DMS153 (cell line): ENCODE results near the gene NKPD1.
A peak's percentile ranks its signal among the peaks of the same experiment; 100 is the strongest.

Source experiments
- DNase-seq: peaks from one replicate; lab custom pipeline; 2025; lab: John Stamatoyannopoulos, UW

The NKPD1 gene

DNA sequence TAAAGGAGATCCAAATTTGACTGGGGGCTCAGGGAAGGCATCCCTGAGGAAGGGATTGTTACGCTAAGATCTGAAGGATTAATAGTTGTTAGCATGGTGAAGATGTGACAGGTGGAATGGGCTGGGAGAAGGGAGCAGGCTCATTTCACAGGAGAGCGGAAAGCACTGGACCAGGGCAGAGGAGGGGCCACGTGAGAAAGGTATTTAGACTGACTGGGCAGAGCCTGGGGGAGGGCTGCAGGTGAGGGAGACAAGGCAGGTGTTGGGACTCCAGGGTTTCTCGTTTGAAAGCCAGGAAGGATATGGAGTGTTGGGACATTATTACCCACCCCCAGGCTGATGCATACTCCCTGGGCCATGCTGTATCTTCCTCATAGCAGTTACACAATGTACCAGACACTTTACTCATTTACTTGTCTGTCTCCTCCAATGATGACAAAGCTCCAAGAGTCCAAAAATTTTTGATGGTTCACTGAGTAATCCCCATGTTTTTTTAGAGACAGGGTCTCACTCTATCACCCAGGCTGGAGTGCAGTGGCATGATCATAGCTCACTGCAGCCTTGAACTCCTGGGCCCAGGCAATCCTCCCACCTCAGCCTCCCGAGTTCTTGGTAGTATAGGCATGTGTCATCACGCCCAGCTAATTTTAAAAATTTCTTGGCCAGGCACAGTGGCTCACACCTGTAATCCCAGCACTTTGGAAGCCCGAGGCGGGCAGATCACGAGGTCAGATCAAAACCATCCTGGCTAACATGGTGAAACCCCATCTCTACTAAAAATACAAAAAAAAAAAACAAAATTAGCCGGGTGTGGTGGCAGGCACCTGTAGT lies 14.9 kb upstream of the NKPD1 start:
- no peak for DNase-seq

DNA sequence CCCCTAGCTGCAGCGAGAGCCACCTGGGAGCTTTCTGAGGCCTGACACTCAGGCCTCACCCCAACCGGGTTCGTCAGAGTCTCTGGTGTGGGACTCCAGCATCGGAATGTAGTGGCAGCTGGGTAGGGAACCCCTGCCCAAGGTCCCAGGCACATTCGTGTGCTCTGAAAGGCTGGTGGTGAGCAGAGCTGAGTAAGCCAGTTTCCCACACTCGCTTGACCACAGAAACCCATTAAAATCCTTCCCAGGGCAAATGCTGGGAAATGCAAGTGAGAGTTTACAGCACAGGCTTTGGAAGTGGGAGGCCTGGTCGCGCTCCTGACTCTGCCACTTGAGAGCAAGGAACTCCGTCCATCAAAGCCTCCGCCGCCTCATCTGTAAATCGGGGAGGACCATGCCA lies 13.0 kb upstream of the NKPD1 start:
- no peak for DNase-seq

DNA sequence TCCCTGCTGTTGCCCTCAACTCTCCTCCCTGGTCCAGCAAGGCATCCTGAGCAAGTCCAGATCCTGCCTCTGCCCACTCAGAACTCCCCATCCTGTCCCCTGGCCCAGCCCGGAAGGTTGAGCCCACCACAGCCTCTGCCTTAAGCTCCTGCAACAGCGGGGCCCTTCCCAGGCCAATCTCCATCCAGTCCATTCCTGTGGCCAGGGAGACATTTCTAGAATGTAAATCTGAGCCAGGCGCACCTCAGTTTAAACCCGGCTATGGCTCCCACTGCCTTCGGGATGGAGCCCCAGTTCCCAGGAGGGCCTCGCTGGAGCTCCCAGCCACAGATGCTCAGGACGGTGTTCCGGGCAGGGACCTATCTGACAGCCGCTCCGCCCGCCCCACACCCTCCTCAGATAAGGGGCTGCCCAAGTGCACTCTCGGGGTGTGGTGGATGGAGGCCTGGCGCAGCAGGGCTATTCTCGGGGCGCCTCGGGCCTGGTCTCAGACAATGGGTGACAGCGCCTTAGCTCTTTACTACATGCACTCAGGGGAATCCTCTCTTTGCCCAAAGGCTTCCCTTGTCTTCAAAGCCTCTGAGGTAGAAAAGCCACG lies 11.9 kb upstream of the NKPD1 start:
- DNase-seq = no peak

DNA sequence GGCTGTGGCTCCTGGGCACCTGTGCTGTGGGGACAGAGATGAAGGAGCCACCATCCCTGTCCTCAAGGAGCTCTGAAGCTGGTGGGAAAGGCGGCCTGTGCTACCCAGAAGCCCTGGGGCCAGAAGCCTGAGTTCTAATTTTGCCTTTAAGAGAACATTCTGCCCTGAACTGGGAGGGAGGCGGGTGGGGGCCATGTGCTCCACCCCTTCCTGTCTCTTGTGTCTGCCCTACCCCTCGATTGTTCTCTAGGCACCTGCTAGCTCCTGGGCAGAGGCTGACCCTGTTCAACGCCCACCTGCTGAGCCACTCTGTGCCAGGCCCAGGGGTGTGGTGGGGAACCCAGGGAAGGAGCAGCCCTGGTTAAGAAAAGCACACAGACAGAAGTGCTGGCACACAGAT lies 11.4 kb upstream of the NKPD1 start:
- peak; percentile 26 for DNase-seq

DNA sequence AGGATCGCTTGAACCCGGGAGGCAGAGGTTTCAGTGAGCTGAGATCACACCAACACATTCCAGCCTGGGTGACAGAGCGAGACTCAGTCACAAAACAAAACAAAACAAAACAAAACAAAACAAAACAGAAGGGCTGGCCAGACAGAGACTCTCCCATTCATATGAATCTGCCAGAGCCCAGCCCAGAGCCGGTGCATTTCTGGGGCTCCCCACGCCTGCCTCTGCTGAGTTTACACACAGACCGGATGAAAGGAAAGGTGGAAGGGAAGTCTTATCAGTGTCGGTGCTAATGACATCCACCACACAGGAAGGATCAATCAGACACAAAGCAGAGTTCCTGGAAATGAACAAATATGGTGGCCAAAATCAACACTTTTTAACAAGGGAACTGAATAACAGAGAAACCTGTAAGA lies 10.4 kb upstream of the NKPD1 start:
- DNase-seq = no peak

DNA sequence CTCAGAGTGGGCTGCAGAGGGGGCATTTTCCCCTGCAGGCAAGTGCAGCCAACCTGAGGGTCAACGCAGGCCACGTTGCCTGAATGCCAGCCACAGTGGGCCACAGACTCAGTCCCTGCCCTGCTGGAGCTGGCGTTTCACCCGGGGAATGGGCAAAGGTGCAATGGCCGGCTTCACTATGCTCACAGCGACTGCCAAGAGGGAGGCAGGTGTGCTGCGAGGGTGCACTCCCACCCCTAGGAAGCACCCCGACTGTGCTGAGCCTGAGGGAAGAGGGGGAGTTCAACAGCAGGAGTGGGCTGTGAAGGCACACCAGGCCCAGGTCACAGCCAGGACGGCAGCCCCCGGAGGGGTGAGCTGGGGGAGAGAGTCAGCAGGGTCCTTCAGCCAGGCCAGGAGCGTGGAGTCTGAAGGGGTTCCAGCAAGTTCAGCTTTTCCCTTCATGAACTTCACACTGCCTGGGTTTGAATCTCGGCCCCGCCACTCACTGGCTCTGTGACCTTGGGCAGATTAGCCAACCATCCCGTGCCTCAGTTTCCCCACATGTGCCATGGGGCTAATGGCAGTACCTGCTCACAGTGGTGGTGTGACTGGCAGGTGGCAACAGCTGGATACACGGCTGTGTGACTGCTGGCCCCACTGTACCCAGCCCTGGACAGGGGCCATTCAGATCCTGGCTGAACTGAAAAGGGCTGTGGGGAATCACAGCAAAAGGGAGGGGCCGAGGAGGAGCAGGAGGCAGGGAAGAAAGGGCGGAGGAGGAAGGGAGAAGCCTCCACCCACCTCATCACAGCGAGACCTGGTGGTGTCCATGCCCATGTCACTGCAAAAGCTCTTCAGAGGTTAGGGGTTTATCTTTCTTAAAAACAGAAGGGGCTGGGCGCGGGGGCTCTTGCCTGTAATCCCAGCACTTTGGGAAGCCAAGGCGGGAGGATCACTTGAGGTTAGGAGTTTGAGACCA lies 9.6 kb upstream of the NKPD1 start:
- DNase-seq = no peak

DNA sequence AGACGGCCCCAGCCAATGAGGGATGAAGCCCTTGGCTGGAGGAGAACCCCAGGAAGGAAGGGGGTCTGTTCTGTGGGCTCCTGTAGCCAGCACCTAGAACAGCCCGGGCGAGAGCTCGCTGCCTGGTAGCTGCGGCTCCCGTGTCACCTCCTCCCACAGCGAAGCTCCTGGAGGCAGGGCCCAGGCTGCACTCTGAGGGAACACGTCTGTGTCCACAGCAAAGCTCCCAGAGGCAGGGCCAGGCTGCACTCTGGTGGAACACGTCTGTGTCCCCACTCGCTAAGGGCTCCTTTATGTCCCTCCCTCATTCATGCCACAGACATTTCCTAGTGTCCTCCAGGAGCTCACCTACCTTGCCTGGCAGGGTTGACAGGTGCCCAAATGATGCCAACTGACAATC lies 8.8 kb upstream of the NKPD1 start:
- no peak for DNase-seq

DNA sequence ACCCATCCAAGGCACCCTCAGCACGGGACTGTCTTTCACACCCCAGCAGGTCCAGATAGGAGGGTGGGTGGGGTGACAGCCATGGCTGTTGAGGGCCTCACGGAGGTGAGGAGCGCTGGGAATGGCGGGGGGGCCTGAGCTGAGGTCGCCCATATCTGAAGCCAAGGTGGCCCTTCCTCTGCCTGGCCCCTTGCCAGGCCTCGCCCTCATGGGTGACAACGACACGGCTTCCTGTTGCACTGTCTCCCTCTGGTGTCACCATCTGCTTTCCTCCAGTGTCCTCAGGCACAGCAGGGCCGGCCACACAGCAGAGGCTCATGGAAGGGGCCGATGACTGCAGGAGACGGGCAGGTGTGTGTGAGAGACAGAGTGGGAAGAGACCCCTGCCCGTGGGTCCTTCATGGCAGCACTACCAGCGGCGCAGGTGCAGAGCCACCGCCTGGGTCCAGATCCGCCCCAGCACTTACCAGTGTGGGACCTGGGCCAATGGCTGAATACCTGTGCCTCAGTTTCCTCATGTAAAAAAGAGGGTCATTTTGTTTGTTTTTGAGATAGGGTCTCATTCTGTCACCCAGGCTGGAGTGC lies 8.1 kb upstream of the NKPD1 start:
- peak; percentile 69 for DNase-seq

DNA sequence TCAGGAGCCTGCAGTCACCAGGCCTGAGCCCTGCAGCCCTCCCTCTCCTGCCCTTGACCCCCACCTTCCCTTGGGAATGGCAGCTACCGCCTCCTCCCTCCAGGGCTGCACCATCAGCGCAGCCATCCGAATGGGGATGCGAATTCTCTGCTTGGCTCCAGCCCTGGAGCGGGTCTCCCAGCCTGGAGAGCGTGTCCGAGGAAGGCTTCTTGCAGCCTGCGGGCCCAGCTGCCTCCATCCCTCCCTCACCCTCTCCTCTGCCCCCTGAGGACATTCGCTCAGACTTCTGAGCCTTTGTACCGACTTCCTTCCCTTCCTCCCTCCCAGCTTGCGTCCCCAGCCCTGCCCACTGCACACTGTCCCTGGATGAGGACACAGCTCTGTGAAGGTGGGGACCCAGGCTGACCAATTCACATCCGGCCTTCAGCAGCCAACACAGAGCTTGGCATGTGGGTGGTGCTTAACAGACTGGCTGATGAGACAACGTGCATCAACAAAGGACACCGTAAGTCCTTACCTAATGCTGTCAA lies 6.0 kb upstream of the NKPD1 start:
- peak; percentile 69 for DNase-seq

DNA sequence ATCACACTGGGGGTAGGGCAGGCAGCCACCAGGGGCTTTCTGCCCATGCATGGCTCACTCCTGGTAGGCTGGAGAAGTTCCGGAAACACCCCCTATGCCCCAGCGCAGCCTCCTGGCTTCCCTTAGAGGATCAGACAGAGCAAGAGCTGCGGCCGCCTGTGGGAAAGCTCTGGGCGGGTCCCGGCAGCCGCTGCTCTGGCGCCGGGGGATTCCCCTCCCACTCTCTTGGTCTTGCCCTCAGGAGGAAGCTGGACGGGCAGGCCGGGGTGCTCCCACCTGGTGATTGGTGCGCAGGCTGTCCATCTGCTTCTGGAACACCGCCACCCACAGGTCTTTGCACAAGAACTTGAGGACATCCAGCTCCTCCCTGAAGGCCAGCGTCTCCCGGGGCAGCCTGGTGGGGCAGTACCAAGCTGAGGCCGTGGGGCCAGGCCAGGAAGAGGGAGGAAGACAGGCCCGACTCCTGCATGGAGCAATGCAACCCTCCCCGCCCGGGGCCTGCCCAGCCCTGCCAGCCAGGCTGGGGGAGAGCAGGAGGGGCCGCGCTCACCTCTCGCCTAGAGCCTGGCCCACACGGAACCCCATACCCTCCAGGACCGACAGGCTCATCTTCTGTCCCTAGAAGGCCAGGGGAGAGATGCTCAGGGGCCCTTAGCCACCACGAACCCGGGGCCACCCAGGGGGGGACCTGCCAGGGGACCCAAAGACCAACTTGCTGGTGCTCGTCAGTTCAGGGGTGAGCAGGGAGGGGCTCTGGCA lies 4.0 kb upstream of the NKPD1 start:
- DNase-seq = peak; percentile 21

DNA sequence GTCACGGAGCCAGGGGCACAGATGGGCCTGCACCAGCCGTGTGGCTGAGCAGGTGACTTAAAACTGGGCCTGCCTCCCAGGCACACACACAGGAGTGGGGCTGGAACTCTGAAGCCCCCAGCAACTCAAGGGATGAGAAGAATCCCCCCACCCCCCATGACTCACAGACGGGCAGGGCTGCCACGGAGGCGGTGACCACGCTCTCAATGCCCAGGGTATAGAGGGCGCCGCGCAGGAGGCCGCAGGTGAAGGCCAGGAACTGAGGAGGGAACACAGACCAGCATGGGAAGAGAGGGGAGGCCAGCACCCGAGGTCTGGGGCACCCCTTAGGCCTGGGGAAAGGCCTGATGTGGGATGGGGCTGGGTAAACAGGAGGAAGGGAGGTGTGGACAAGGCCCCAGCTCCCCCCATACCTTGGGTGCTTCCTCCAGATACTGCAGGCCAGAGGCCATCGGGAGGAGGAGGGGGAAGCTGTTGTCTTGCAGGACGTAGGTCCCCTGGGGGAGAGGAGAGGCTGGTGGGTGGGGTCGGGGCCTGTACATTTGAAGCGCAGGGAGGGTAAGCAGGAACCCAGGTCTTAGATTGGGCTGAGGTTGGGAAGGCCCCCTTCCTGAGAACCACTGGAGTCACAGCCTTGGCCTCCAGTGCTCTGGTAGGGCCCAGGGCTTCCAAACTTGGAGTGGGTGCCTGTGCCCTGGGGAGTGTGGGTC lies 3.1 kb upstream of the NKPD1 start:
- no peak for DNase-seq

DNA sequence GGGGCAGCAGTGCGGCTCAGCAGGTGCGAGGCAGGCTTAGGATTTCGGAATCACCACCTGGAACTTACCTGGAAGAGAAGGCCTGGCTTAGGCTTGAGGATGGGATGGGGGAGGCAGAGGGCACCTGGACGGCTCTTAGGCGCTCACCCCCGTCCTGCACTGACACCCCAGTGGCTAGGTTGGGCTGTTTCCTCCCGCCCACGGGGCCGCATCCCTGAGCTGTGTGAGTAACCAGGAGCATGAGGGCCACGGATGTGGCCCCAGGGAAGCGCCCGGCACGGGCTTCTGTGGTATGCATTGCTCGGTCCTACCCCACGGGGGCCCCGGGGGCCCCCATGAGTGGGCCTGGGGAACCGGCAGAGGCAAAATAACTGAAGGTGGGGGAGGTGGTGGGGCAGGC lies 2.4 kb upstream of the NKPD1 start:
- no peak for DNase-seq

DNA sequence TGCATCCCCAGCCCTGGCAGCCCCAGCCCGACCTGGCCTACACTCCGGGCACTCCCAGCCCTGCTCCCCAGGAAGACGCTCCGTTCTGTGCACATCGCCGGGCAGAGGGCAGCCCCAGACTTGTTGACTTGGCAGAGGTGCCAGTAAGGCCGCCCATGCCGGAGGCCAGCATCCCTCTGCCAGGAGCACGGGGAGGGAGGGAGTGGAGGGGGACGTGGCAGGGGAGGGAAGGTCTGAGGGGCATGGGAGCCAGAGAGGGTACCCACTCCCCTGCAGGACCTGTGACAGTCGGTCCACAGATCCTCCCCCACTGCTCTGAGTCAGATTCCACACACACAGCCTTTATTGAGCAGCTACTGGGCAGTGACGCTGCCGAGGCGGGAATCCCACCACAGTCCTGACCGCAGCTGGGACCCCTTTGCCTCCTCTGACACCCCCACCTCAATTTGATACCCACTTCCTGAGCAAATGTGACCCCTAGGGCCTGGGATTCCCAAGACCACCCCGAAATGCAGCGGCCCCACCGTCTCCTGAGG lies 1.9 kb upstream of the NKPD1 start:
- DNase-seq = no peak

DNA sequence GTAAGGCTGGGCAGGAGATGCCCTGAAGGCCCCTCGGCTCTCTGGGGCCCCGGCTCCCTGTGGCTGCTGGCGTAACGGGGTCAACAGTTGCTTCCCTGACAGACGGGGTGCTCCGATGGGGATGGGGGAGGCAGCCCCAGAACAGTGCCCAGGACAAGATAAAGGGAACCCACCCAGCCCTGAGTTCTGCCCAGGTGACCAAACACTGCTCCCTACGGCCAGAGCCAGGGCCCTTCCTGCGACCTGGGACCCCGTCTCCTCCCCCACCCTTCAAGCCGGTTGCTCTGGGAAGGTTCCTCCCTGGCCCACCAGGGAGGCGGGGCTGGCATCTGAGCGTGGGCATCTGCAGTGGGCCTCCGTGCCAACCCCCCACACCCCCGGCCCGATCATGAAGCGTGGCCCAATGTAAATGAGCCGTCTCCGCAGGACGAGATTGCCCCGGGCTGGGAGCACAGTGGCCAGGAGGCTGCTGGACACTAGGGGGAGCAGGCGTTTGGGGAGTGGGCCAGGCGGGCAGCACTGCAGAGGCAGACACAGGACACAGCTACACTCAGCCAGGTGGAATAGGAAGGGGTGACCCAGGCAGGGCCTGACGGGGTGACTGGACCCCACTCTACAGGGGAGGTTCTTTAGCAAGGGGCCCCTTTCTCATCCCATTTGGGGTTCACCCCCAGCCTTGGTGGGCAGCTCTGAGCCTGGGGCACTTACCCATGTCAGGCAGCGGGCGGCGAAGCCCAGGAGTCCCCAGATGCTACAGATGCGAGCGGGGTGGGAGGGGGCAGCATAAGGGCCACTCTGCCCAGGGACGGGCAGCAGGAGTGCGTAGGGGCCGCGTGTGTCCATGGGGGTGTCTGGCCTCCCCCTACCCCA lies 1.2 kb upstream of the NKPD1 start:
- no peak for DNase-seq

DNA sequence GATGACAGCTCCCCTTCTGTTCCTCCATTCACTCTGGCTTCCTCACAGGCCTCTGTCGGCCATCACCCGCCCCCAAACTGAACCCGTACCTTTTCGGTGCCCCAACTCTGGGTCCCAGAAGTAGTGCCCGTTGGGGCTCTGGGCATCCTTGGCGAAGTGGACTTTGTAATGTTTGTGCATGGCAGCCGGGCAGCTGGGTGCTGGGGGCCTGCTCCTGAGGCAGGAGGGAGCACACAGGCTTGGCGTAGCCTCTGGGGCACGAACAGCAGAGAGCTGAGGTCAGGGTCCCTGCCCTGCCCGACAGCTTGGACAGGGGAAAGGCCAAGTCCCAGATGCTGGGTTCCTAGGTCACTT lies 834 bp downstream of the NKPD1 start:
- no peak for DNase-seq

DNA sequence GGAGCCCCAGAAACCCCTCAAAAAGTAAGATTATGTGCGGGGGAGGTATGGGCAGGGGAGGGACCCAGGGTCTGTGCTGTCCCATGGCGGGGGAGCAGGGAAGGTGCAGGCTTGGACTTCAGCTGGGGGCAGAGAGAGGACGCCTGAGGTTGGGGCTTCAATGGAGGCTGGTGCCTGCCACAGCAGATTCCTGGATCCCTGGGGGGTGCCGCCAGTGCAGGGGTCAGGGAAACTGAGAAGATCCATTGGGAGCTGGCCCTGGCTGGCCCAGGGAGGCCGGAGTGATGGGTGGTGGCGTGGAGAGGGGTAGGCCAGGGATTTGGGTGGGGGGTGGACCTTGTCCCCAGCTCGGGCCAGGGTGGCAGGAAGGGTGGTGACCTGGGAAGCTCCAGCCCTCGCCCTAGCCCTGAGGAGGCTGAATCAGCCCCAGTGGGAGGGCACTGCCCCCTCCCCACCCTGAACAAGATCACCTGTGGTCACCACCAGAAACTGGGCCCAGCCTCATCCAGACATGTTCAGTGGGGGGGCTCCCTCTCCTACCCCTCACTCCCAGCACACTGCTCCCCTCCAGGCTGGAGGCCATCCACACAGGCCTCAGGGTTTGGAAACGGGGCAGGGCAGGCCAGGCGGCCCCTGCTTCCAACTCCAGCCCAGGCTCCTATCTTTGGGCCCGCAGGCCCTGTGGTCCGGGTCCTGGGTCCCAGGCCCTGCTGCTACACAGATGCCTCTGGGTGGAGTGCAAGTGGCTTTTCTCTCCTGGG lies 1.4 kb downstream of the NKPD1 start:
- DNase-seq = no peak

DNA sequence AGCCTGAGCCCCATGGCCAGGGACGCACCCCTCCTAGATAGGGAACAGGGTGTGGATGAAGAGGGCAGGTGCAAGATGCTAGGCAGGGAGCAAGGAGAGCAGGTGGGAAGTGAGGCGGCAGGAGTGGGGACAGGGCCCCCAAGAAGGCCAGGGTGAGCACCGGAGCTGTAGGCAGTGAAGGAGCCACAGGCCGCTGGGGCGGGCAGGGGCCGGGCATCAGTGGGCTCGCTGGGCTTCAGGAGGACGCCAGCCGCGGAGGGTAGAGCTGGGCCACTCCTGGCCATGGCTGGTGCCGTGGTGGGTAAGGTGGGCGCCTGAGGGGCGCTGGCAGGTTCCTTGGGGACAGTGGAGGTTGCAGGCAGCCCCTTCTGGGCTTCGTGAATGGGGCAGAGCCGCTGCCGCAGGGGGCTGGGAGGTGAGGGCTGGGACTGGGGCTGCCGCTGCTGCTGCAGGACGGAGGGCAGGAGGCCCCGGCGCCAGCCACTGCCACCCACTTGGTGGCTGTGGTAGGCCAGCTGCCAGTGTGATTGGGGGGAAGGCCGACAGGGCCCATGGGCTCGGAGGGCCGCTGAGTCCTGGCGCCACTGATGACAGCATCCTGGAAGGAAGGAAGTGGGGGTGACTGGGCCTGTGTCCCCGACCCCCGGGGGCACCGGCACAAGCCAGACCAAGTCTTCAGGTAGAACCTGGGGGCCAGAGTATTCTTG lies 2.1 kb downstream of the NKPD1 start:
- DNase-seq = no peak

DNA sequence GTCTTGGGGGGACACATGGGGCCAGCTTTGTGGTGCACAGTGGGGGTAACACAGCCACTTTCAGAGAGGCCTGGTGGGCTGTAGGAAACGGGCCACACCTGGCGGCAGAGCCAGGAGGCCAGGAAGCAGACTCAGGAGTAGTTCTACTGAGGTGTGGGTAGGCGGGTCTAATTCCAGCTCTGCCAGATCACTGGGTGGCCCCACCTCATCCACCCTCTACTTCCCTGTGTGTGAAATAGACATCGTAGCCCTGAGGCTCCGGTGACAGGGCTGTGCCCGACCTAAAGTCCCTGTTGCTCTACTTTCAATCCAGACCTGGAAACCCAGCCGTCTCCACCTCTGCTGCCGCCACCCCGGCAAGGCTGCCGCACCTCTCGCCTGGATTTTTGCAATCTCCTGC lies 4.0 kb downstream of the NKPD1 start:
- DNase-seq = no peak
